ENCODE results near the gene ACAP2. TPM values are rescaled to one million over a fixed set of nuclear protein-coding genes. Genes with fewer than 3 reads are reported as not detected.

ACAP2 gene
- total and polyA plus RNA-seq, 9 donors: 13.8 to 33.7 (median 18.7) TPM

GRCh38 chr3:195395208-195395816 is 47.5 kb downstream of the ACAP2 start:
- WGBS (ENCODE audit: insufficient coverage): 100% methylated on average over 4 of the region's 4 CpGs

DNA sequence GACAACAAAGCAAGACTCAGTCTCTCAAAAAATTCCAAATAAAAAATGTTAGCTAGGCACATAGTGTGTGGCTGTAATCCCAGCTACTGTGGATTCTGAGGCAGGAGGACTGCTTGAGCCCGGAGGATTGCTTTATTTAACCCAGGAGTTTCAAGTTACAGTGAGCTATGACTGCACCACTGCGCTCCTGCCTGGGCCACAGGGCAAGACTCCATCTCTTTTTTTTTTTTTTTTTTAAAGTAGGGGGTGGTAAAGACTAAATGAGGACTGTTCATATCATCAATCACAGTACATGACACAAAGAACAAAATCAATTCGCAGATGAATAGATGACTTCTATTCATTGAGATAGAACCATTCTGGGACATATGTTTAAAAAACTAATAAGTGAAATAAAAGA is 48.1 kb downstream of the ACAP2 start:
- H3K27ac ChIP-seq (ENCODE audit: low read length): no peak overlapping the region
- no peak overlapping the region for H3K4me3 ChIP-seq (ENCODE audit: low read length)
- H3K36me3 ChIP-seq (ENCODE audit: control insufficient read depth, insufficient read depth, low read length): peaks cover 4% of the 10 kb centered on the region
- H3K9me3 ChIP-seq (replicated peaks; ENCODE audit: control insufficient read depth, low read depth, low read length): no peaks in the 10 kb centered on the region
- DNase-seq: no peak
- 20% methylated on average over 1 of the region's 3 CpGs for WGBS (ENCODE audit: insufficient coverage)
- H3K27me3 ChIP-seq (ENCODE audit: control insufficient read depth, insufficient read depth, low read length): no peaks in the 10 kb centered on the region
- no peaks in the 10 kb centered on the region for H3K4me1 ChIP-seq (ENCODE audit: control insufficient read depth, insufficient read depth, low read length)

More at GRCh38 chr3:195395208-195395816, 47.5 kb downstream of the ACAP2 start:
- H3K27me3 ChIP-seq (ENCODE audit: control insufficient read depth, insufficient read depth, low read length): no peaks in the 10 kb centered on the region
- no peak for DNase-seq
- H3K9me3 ChIP-seq (replicated peaks; ENCODE audit: control insufficient read depth, low read depth, low read length): no peaks in the 10 kb centered on the region
- H3K36me3 ChIP-seq (ENCODE audit: control insufficient read depth, insufficient read depth, low read length): peaks cover 4% of the 10 kb centered on the region
- no peak overlapping the region for H3K27ac ChIP-seq (ENCODE audit: low read length)
- no peaks in the 10 kb centered on the region for H3K4me1 ChIP-seq (ENCODE audit: control insufficient read depth, insufficient read depth, low read length)
- no peak overlapping the region for H3K4me3 ChIP-seq (ENCODE audit: low read length)

DNA sequence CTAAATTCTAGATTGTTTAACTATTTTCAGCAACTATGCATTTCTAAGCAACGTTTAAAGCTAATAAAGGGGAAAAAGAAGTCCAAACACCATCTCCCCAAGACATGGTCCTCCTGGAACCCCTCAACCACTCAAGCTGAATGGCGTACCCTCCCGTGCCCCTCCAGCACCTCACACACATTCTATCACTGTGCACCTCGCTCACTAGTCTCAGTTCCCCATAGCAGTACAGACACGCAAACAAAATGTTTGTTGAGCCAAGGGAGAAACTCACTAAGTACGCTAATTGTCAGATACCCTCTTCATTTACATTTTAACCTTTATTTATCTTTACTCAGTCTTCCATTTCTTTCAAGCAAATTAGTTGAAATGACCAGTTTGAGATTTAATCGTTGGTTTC is 48.8 kb downstream of the ACAP2 start:
- H3K36me3 ChIP-seq (ENCODE audit: control insufficient read depth, insufficient read depth, low read length): peaks cover 4% of the 10 kb centered on the region
- no peaks in the 10 kb centered on the region for H3K4me1 ChIP-seq (ENCODE audit: control insufficient read depth, insufficient read depth, low read length)
- no peak overlapping the region for H3K4me3 ChIP-seq (ENCODE audit: low read length)
- no peaks in the 10 kb centered on the region for H3K27me3 ChIP-seq (ENCODE audit: control insufficient read depth, insufficient read depth, low read length)
- no peak for DNase-seq
- H3K27ac ChIP-seq (ENCODE audit: low read length): no peak overlapping the region
- no peaks in the 10 kb centered on the region for H3K9me3 ChIP-seq (replicated peaks; ENCODE audit: control insufficient read depth, low read depth, low read length)
- WGBS (ENCODE audit: insufficient coverage): 90% methylated on average over 5 of the region's 7 CpGs

- Histone ChIP-seq H3K4me3 (ENCODE audit: low read length) (no peak overlapping the region), H3K27ac (ENCODE audit: low read length) (no peak overlapping the region), H3K4me1 (ENCODE audit: control insufficient read depth, insufficient read depth, low read length) (no peaks in the 10 kb centered on the region), H3K9me3 (replicated peaks; ENCODE audit: control insufficient read depth, low read depth, low read length) (no peaks in the 10 kb centered on the region), H3K27me3 (ENCODE audit: control insufficient read depth, insufficient read depth, low read length) (no peaks in the 10 kb centered on the region), H3K36me3 (ENCODE audit: control insufficient read depth, insufficient read depth, low read length) (peaks cover 4% of the 10 kb centered on the region)
- 100% methylated on average over 1 of the region's 2 CpGs for WGBS (ENCODE audit: insufficient coverage)
- DNase-seq: no peak
Measured at GRCh38 chr3:195388380-195388779, 54.4 kb downstream of the ACAP2 start.

GRCh38 chr3:195386739-195387138 is 56.1 kb downstream of the ACAP2 start:
- no peak overlapping the region for H3K27ac ChIP-seq (ENCODE audit: low read length)
- no peak overlapping the region for H3K4me3 ChIP-seq (ENCODE audit: low read length)
- 86% methylated on average over 1 of the region's 3 CpGs for WGBS (ENCODE audit: insufficient coverage)
- no peaks in the 10 kb centered on the region for H3K4me1 ChIP-seq (ENCODE audit: control insufficient read depth, insufficient read depth, low read length)
- H3K27me3 ChIP-seq (ENCODE audit: control insufficient read depth, insufficient read depth, low read length): no peaks in the 10 kb centered on the region
- peaks cover 4% of the 10 kb centered on the region for H3K36me3 ChIP-seq (ENCODE audit: control insufficient read depth, insufficient read depth, low read length)
- no peaks in the 10 kb centered on the region for H3K9me3 ChIP-seq (replicated peaks; ENCODE audit: control insufficient read depth, low read depth, low read length)
- no peak for DNase-seq

GRCh38 chr3:195385526-195385925 is 57.3 kb downstream of the ACAP2 start:
- no peak overlapping the region for H3K27ac ChIP-seq (ENCODE audit: low read length)
- no peaks in the 10 kb centered on the region for H3K36me3 ChIP-seq (ENCODE audit: control insufficient read depth, insufficient read depth, low read length)
- H3K9me3 ChIP-seq (replicated peaks; ENCODE audit: control insufficient read depth, low read depth, low read length): no peaks in the 10 kb centered on the region
- no peak for DNase-seq
- no peaks in the 10 kb centered on the region for H3K4me1 ChIP-seq (ENCODE audit: control insufficient read depth, insufficient read depth, low read length)
- no peak overlapping the region for H3K4me3 ChIP-seq (ENCODE audit: low read length)
- no peaks in the 10 kb centered on the region for H3K27me3 ChIP-seq (ENCODE audit: control insufficient read depth, insufficient read depth, low read length)
- 56% methylated on average over 2 of the region's 2 CpGs for WGBS (ENCODE audit: insufficient coverage)

- Histone ChIP-seq H3K4me3 (ENCODE audit: low read length) (no peak overlapping the region), H3K36me3 (ENCODE audit: control insufficient read depth, insufficient read depth, low read length) (no peaks in the 10 kb centered on the region), H3K4me1 (ENCODE audit: control insufficient read depth, insufficient read depth, low read length) (no peaks in the 10 kb centered on the region), H3K9me3 (replicated peaks; ENCODE audit: control insufficient read depth, low read depth, low read length) (no peaks in the 10 kb centered on the region), H3K27me3 (ENCODE audit: control insufficient read depth, insufficient read depth, low read length) (no peaks in the 10 kb centered on the region), H3K27ac (ENCODE audit: low read length) (no peak overlapping the region)
- DNase-seq: no peak
- WGBS (ENCODE audit: insufficient coverage): no CpG with 5 or more reads among the region's 1 CpG
Measured at GRCh38 chr3:195384952-195385351, 57.9 kb downstream of the ACAP2 start.

DNA sequence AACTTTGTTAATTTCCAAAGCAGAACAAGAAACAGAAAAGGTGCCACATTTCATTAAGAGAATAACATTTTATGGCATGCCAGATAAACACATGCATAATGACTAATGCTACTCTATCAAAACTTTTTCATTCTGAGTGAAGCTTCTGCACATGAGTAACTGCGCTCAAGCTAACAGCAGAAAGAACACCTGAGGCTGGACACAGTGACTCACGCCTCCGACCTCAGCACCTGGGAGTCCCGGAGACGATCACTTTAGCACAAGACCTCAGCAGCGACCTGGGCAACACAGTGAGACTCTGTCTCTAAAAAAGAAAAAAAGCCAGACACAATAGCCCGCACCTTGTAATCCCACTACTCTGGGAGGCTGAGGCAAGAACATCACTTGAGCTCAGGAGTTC is 70.6 kb downstream of the ACAP2 start:
- peaks cover 11% of the 10 kb centered on the region for H3K36me3 ChIP-seq (ENCODE audit: control insufficient read depth, insufficient read depth, low read length)
- no peak overlapping the region for H3K4me3 ChIP-seq (ENCODE audit: low read length)
- no peak for DNase-seq
- no peaks in the 10 kb centered on the region for H3K27me3 ChIP-seq (ENCODE audit: control insufficient read depth, insufficient read depth, low read length)
- H3K27ac ChIP-seq (ENCODE audit: low read length): no peak overlapping the region
- no peaks in the 10 kb centered on the region for H3K4me1 ChIP-seq (ENCODE audit: control insufficient read depth, insufficient read depth, low read length)
- no peaks in the 10 kb centered on the region for H3K9me3 ChIP-seq (replicated peaks; ENCODE audit: control insufficient read depth, low read depth, low read length)
- 92% methylated on average over 4 of the region's 7 CpGs for WGBS (ENCODE audit: insufficient coverage)

DNA sequence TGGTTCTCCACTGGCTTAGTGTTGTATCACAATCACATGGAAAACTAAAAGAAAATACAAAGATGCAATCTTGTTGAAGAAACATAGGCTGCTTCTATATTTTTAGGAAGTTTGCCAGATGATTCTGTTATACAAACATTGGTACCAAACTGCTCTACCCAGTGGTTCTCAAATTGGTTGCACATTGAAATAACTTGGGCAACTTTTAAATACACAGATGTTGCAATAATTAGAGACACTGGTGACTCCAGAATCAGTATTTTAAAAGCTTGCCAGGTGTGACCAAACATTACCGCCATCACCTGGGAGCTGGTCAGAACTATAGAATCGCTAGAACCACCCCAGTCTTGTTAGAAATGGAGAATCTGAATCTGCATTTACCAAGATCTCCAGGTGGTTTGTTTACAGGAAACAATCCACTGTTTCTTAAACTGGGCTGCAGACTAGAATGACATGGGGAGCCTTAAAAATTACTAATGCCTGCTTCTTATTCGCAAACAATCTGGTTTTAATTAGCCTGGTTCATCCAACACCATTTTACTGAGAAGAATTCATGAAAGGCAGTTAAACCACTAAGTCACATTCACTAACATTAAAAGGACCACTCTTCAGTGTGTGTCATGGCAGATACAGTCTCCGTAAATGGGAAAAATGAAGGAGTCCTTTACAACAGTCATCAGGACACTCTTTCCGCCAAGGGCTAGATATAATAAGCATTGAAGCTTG is 76.5 kb downstream of the ACAP2 start:
- no peak overlapping the region for H3K4me3 ChIP-seq (ENCODE audit: low read length)
- H3K36me3 ChIP-seq (ENCODE audit: control insufficient read depth, insufficient read depth, low read length): peaks cover 8% of the 10 kb centered on the region
- no peaks in the 10 kb centered on the region for H3K9me3 ChIP-seq (replicated peaks; ENCODE audit: control insufficient read depth, low read depth, low read length)
- DNase-seq: no peak
- 90% methylated on average over 2 of the region's 5 CpGs for WGBS (ENCODE audit: insufficient coverage)
- no peaks in the 10 kb centered on the region for H3K27me3 ChIP-seq (ENCODE audit: control insufficient read depth, insufficient read depth, low read length)
- H3K27ac ChIP-seq (ENCODE audit: low read length): no peak overlapping the region
- no peaks in the 10 kb centered on the region for H3K4me1 ChIP-seq (ENCODE audit: control insufficient read depth, insufficient read depth, low read length)

GRCh38 chr3:195365371-195365770 is 77.4 kb downstream of the ACAP2 start:
- Histone ChIP-seq H3K27me3 (ENCODE audit: control insufficient read depth, insufficient read depth, low read length) (no peaks in the 10 kb centered on the region), H3K27ac (ENCODE audit: low read length) (no peak overlapping the region), H3K36me3 (ENCODE audit: control insufficient read depth, insufficient read depth, low read length) (peaks cover 6% of the 10 kb centered on the region), H3K9me3 (replicated peaks; ENCODE audit: control insufficient read depth, low read depth, low read length) (no peaks in the 10 kb centered on the region), H3K4me1 (ENCODE audit: control insufficient read depth, insufficient read depth, low read length) (no peaks in the 10 kb centered on the region), H3K4me3 (ENCODE audit: low read length) (no peak overlapping the region)
- no CpG with 5 or more reads among the region's 2 CpGs for WGBS (ENCODE audit: insufficient coverage)
- no peak for DNase-seq

Measured in muscle of leg (tissue), 11 donors.